ENCODE data around the gene FCN3.
A peak's percentile ranks its signal among the peaks of the same experiment; 100 is the strongest.

FCN3 gene

GRCh38 chr1:27335506-27336422, 38.9 kb downstream of the FCN3 start:
- no peak for DNase-seq

GRCh38 chr1:27333717-27334279, 40.8 kb downstream of the FCN3 start:
- no peak for DNase-seq

GRCh38 chr1:27332536-27333281, 41.9 kb downstream of the FCN3 start:
- peak; percentile 63 for DNase-seq

- no peak for DNase-seq
Observed at GRCh38 chr1:27331922-27332321, 42.7 kb downstream of the FCN3 start.

- DNase-seq, result no peak
Observed at GRCh38 chr1:27331426-27331825, 43.2 kb downstream of the FCN3 start.

- DNase-seq, result no peak
Observed at GRCh38 chr1:27330786-27331185, 43.8 kb downstream of the FCN3 start.

- DNase-seq, result no peak
Observed at GRCh38 chr1:27327964-27328363, 46.7 kb downstream of the FCN3 start.

GRCh38 chr1:27325286-27325685, 49.3 kb downstream of the FCN3 start:
- no peak for DNase-seq

GRCh38 chr1:27322569-27323240, 51.9 kb downstream of the FCN3 start:
- DNase-seq, result no peak

GRCh38 chr1:27321813-27322568, 52.6 kb downstream of the FCN3 start, which contains the start of gene TMEM222:
TMEM222 (plus strand) TSS chr1:27322163; CDS start chr1:27322198, 35 bp downstream.
- DNase-seq, result peak; percentile 97
